NOMO-1 (cell line): Measurements from ENCODE around the gene LTK.
"Not testable (repeated sequence)": the region's sequence is repeated elsewhere in the genome, so short reads cannot be mapped to it uniquely, and the experiment has no call there.

Experiments
- DNase-seq, 2 experiments: peaks; one replicate each; lab custom pipeline; 2025; ENCODE audit not compliant: unreplicated experiment in 2 of 2; lab: John Stamatoyannopoulos, UW

The LTK gene

GRCh38 chr15:41480396-41481140 is 33.1 kb downstream of the LTK start:
- no peak for DNase-seq

GRCh38 chr15:41476416-41477048 is 37.1 kb downstream of the LTK start:
- DNase-seq, result no peak

- DNase-seq, result no peak
Observed at GRCh38 chr15:41474941-41475340, 38.7 kb downstream of the LTK start.

- no peak for DNase-seq
Observed at GRCh38 chr15:41474436-41474835, 39.2 kb downstream of the LTK start.

GRCh38 chr15:41473418-41473817 is 40.2 kb downstream of the LTK start:
- DNase-seq, result no peak

- DNase-seq, result not testable (repeated sequence)
Observed at GRCh38 chr15:41469644-41470043, 44.0 kb downstream of the LTK start.

- no peak for DNase-seq
Observed at GRCh38 chr15:41466711-41467110, 46.9 kb downstream of the LTK start.

- DNase-seq, result peak; percentile 30 to 49
Observed at GRCh38 chr15:41465822-41466421, 47.7 kb downstream of the LTK start.

- no peak for DNase-seq
Observed at GRCh38 chr15:41464889-41465580, 48.6 kb downstream of the LTK start.

GRCh38 chr15:41462084-41462795 is 51.4 kb downstream of the LTK start:
- DNase-seq, result peak; percentile 33 to 68
